HepG2 (cell line): ENCODE data around the gene ZNF451. TPM values are rescaled to one million over a fixed set of nuclear protein-coding genes. Genes with fewer than 3 reads are reported as not detected.

Experiments used
- BCL6 ChIP-seq: IDR thresholded peaks from 2 replicates; pipeline ENCODE4 v1.6.1; 2016; ENCODE audit warnings: missing genetic modification reagents, missing compliant biosample characterization
- ELF4 ChIP-seq: sonication (generic); formaldehyde crosslinking; IDR thresholded peaks from 2 replicates; pipeline ENCODE4 v1.5.0; 2020; ENCODE audit warnings: missing genetic modification reagents, mild to moderate bottlenecking, moderate library complexity, borderline replicate concordance
- KLF15 ChIP-seq: sonication (generic); formaldehyde crosslinking; IDR thresholded peaks from 2 replicates; pipeline ENCODE4 v1.8.1; 2023; ENCODE audit warnings: borderline replicate concordance, mild to moderate bottlenecking, inconsistent platforms, missing genetic modification reagents, mixed read lengths
- MIER2 ChIP-seq: IDR thresholded peaks from 2 replicates; pipeline ENCODE4 v1.6.1; 2016; ENCODE audit warnings: missing biosample characterization, missing genetic modification reagents
- POGZ ChIP-seq: sonication (generic); formaldehyde crosslinking; IDR thresholded peaks from 2 replicates; pipeline ENCODE4 v1.4.0; 2020; ENCODE audit warnings: mild to moderate bottlenecking, missing genetic modification reagents
- RFX3 ChIP-seq: IDR thresholded peaks from 2 replicates; pipeline ENCODE4 v1.6.1; 2016; ENCODE audit warnings: missing biosample characterization, missing genetic modification reagents
- SNAPC2 ChIP-seq: sonication (generic); formaldehyde crosslinking; IDR thresholded peaks from 2 replicates; pipeline ENCODE4 v1.8.1; 2022; ENCODE audit warnings: mild to moderate bottlenecking, missing genetic modification reagents
- ZNF17 ChIP-seq: sonication (generic); formaldehyde crosslinking; IDR thresholded peaks from 2 replicates; pipeline ENCODE4 v1.5.0; 2020; ENCODE audit warnings: mild to moderate bottlenecking, missing genetic modification reagents
- ZNF207 ChIP-seq: fragments of 450-650 bp; IDR thresholded peaks from 2 replicates; pipeline ENCODE4 v1.6.1; 2016; ENCODE audit warnings: antibody characterized with exemption, borderline replicate concordance
- ZNF232 ChIP-seq: sonication (generic); formaldehyde crosslinking; IDR thresholded peaks from 2 replicates; pipeline ENCODE4 v1.4.0; 2020; ENCODE audit warnings: missing genetic modification reagents, borderline replicate concordance
- ZNF329 ChIP-seq: sonication (generic); formaldehyde crosslinking; IDR thresholded peaks from 2 replicates; pipeline ENCODE4 v1.9.0; 2021; ENCODE audit warnings: low read depth, mild to moderate bottlenecking, missing genetic modification reagents
- ZNF556 ChIP-seq: sonication (generic); formaldehyde crosslinking; IDR thresholded peaks from 2 replicates; pipeline ENCODE4 v1.4.0; 2020; ENCODE audit warnings: mild to moderate bottlenecking, missing genetic modification reagents, borderline replicate concordance
- ZNF703 ChIP-seq: sonication (generic); formaldehyde crosslinking; IDR thresholded peaks from 2 replicates; pipeline ENCODE4 v1.5.1; 2020; ENCODE audit warnings: missing genetic modification reagents, mild to moderate bottlenecking, moderate library complexity, borderline replicate concordance
- polyA plus RNA-seq, 8 experiments: library from polyadenylated mRNA; depleted of rRNA in 3 of 8; stranded (reverse) in 7 of 8; unstranded in 1 of 8; fragments of >200 nt; fragmentation: Illumina TruSeq in 4 of 8; extraction: Trizol in 4 of 8; gene quantifications; 2 replicates each; pipeline versions ENCODE4 v1.2.1 to v1.2.3, GENCODE V29; 2011 to 2016; ENCODE audit warnings: low read depth in 4 of 8, missing spikeins in 1 of 8, mixed read lengths in 1 of 8; ENCODE audit not compliant: insufficient read depth in 1 of 8
- total RNA-seq, 5 experiments: library from RNA; depleted of rRNA; stranded (reverse); fragments of >200 nt; fragmentation: Illumina TruSeq; extraction: Trizol; gene quantifications; 2 replicates each; pipeline ENCODE4 v1.2.3, GENCODE V29; 2016; ENCODE audit warnings: low read depth in 1 of 5
- TF ChIP-seq, protein P1 (sequence below): sonication (generic); formaldehyde crosslinking; IDR thresholded peaks from 2 replicates; pipeline ENCODE4 v1.8.1; 2023; ENCODE audit warnings: mild to moderate bottlenecking, inconsistent platforms, moderate library complexity, missing genetic modification reagents, borderline replicate concordance
- TF ChIP-seq, protein P2 (sequence below): sonication (generic); formaldehyde crosslinking; IDR thresholded peaks from 2 replicates; pipeline ENCODE4 v1.4.0; 2020; ENCODE audit warnings: missing genetic modification reagents
- TF ChIP-seq, protein P3 (sequence below): sonication (generic); formaldehyde crosslinking; IDR thresholded peaks from 2 replicates; pipeline ENCODE4 v1.4.0; 2020; ENCODE audit warnings: missing genetic modification reagents, borderline replicate concordance
- TF ChIP-seq, protein P4 (sequence below): sonication (generic); formaldehyde crosslinking; IDR thresholded peaks from 2 replicates; pipeline ENCODE4 v1.4.0; 2020; ENCODE audit warnings: low read depth, mild to moderate bottlenecking, missing genetic modification reagents

ZNF451 gene
- total and polyA plus RNA-seq, 2 of the 13 experiments (the other 11 are each of a cell fraction or from before 2014, with no cell fraction given) = 32.1 to 65.7 TPM

DNA sequence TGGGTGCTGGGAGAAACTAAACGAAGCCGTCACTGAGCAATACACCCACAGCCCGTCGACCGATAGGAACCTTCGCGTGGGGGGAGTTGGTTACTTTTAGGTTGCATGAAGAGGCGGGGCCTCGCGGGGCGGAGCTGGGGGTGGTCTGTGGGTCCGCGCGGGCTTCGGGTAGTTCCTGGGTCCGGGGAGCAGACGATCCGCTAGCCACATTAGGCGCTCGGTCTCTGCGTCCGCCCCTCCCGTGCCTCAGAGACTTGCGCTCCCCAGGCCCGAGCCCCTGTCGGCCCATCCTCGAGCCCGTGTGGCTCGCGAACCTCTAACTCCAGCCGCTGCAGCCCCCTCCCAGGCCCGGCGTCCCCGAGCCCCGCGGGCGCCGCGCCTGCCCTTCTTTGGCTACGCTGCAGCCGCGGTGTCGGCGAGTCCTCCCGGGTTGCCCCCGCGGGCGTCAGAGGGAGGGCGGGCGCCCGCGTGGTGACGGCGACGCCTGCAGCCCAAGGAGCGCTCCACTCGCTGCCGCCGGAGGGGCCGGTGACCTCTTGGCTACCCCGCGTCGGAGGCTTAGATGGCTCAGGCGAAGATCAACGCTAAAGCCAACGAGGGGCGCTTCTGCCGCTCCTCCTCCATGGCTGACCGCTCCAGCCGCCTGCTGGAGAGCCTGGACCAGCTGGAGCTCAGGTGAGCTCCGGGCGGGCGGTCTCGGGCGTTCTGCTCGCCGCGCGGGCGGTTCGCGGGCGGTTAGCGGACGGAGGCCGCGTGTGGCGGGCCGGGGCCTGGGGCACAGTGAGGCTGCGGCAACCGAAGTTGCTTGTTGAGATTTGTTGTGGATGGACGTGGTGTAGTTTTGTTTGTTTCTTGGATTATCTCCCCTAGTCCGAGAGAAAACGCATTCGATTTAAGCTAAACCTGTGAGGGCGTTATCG is 82.4 kb downstream of the ZNF451 start, which contains the start of gene BAG2 (continued):
- TF ChIP-seq ZNF232 (CRISPR knock-in tag) = 0 out of 2 replicates have a peak, but pooled peaks have one; percentile 81
- peak; percentile 90 for TF ChIP-seq SNAPC2 (CRISPR knock-in tag)
- TF ChIP-seq, protein P1, sequence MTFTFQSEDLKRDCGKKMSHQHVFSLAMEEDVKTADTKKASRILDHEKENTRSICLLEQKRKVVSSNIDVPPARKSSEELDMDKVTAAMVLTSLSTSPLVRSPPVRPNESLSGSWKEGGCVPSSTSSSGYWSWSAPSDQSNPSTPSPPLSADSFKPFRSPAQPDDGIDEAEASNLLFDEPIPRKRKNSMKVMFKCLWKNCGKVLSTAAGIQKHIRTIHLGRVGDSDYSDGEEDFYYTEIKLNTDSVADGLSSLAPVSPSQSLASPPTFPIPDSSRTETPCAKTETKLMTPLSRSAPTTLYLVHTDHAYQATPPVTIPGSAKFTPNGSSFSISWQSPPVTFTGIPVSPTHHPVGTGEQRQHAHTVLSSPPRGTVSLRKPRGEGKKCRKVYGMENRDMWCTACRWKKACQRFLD (CRISPR knock-in tag) = peak; percentile 83
- TF ChIP-seq ZNF703 = peak; percentile 84; the same call in 1 of the 2 replicates
- TF ChIP-seq ZNF556 (CRISPR knock-in tag) = peak; percentile 89
- TF ChIP-seq ZNF329 = 0 out of 2 replicates have a peak, but pooled peaks have one; percentile 51
- TF ChIP-seq, protein P2, sequence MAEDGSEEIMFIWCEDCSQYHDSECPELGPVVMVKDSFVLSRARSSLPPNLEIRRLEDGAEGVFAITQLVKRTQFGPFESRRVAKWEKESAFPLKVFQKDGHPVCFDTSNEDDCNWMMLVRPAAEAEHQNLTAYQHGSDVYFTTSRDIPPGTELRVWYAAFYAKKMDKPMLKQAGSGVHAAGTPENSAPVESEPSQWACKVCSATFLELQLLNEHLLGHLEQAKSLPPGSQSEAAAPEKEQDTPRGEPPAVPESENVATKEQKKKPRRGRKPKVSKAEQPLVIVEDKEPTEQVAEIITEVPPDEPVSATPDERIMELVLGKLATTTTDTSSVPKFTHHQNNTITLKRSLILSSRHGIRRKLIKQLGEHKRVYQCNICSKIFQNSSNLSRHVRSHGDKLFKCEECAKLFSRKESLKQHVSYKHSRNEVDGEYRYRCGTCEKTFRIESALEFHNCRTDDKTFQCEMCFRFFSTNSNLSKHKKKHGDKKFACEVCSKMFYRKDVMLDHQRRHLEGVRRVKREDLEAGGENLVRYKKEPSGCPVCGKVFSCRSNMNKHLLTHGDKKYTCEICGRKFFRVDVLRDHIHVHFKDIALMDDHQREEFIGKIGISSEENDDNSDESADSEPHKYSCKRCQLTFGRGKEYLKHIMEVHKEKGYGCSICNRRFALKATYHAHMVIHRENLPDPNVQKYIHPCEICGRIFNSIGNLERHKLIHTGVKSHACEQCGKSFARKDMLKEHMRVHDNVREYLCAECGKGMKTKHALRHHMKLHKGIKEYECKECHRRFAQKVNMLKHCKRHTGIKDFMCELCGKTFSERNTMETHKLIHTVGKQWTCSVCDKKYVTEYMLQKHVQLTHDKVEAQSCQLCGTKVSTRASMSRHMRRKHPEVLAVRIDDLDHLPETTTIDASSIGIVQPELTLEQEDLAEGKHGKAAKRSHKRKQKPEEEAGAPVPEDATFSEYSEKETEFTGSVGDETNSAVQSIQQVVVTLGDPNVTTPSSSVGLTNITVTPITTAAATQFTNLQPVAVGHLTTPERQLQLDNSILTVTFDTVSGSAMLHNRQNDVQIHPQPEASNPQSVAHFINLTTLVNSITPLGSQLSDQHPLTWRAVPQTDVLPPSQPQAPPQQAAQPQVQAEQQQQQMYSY (CRISPR knock-in tag) = peak; percentile 73
- TF ChIP-seq BCL6 = peak; percentile 52
- TF ChIP-seq MIER2 = 0 out of 2 replicates have a peak, but pooled peaks have one; percentile 11
- TF ChIP-seq KLF15 (CRISPR knock-in tag) = peak; percentile 41
- TF ChIP-seq RFX3 (CRISPR knock-in tag) = no peak
- peak; percentile 84 for TF ChIP-seq ZNF17 (CRISPR knock-in tag)
- TF ChIP-seq, protein P3, sequence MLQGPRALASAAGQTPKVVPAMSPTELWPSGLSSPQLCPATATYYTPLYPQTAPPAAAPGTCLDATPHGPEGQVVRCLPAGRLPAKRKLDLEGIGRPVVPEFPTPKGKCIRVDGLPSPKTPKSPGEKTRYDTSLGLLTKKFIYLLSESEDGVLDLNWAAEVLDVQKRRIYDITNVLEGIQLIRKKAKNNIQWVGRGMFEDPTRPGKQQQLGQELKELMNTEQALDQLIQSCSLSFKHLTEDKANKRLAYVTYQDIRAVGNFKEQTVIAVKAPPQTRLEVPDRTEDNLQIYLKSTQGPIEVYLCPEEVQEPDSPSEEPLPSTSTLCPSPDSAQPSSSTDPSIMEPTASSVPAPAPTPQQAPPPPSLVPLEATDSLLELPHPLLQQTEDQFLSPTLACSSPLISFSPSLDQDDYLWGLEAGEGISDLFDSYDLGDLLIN = peak; percentile 84; the same call in 1 of the 2 replicates
- TF ChIP-seq POGZ (CRISPR knock-in tag) = peak; percentile 71
- TF ChIP-seq ZNF207 = no peak
- peak; percentile 61; the same call in 1 of the 2 replicates for TF ChIP-seq ELF4 (CRISPR knock-in tag)
- TF ChIP-seq, protein P4, sequence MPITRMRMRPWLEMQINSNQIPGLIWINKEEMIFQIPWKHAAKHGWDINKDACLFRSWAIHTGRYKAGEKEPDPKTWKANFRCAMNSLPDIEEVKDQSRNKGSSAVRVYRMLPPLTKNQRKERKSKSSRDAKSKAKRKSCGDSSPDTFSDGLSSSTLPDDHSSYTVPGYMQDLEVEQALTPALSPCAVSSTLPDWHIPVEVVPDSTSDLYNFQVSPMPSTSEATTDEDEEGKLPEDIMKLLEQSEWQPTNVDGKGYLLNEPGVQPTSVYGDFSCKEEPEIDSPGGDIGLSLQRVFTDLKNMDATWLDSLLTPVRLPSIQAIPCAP (CRISPR knock-in tag) = no peak
